Chondrocyte (in vitro differentiated cells): ENCODE measurements around the gene TRPM3. TPM values are rescaled to one million over a fixed set of nuclear protein-coding genes. Genes with fewer than 3 reads are reported as not detected.

Source experiments
- DNase-seq: peaks from one replicate; pipeline ENCODE4 v3.0.0; 2021; ENCODE audit warnings: mixed read lengths, low spot score
- H3K27ac Mint-ChIP-seq: one replicate; pipeline ENCODE4 v1.8.0; 2021; ENCODE audit warnings: mild to moderate bottlenecking, moderate library complexity, mixed read lengths; ENCODE audit not compliant: unreplicated experiment
- H3K27me3 Mint-ChIP-seq: 2 replicates; pipeline ENCODE4 v1.8.0; 2021; ENCODE audit warnings: low read depth, mixed read lengths
- H3K36me3 Mint-ChIP-seq: 2 replicates; pipeline ENCODE4 v1.8.0; 2021; ENCODE audit warnings: low read depth, mixed read lengths
- H3K4me1 Mint-ChIP-seq: 2 replicates; pipeline ENCODE4 v1.8.0; 2021; ENCODE audit warnings: low read depth, mild to moderate bottlenecking, mixed read lengths
- H3K4me3 Mint-ChIP-seq: one replicate; pipeline ENCODE4 v1.8.0; 2021; ENCODE audit warnings: mild to moderate bottlenecking, moderate library complexity, mixed read lengths; ENCODE audit not compliant: unreplicated experiment
- H3K9me3 Mint-ChIP-seq: 2 replicates; pipeline ENCODE4 v1.8.0; 2021; ENCODE audit warnings: low read depth, mixed read lengths
- total RNA-seq: library from RNA; stranded (reverse); gene quantifications from 3 replicates; pipeline ENCODE4 v1.2.1, GENCODE V29; 2021
- TF ChIP-seq, protein P1 (sequence below): fragments of 200-600 bp; sonication (generic); IDR thresholded peaks from 2 replicates; pipeline ENCODE4 v1.5.0; 2021; ENCODE audit warnings: antibody characterized with exemption, mild to moderate bottlenecking, moderate library complexity

Gene TRPM3
- total RNA-seq, 1 donor from 2014 or later = not detected

- H3K9me3 Mint-ChIP-seq = no peaks in the 10 kb centered on the region
- H3K27me3 Mint-ChIP-seq = peaks cover 17% of the 10 kb centered on the region
- no peaks in the 10 kb centered on the region for H3K4me1 Mint-ChIP-seq
- H3K36me3 Mint-ChIP-seq = no peaks in the 10 kb centered on the region
- TF ChIP-seq, protein P1, sequence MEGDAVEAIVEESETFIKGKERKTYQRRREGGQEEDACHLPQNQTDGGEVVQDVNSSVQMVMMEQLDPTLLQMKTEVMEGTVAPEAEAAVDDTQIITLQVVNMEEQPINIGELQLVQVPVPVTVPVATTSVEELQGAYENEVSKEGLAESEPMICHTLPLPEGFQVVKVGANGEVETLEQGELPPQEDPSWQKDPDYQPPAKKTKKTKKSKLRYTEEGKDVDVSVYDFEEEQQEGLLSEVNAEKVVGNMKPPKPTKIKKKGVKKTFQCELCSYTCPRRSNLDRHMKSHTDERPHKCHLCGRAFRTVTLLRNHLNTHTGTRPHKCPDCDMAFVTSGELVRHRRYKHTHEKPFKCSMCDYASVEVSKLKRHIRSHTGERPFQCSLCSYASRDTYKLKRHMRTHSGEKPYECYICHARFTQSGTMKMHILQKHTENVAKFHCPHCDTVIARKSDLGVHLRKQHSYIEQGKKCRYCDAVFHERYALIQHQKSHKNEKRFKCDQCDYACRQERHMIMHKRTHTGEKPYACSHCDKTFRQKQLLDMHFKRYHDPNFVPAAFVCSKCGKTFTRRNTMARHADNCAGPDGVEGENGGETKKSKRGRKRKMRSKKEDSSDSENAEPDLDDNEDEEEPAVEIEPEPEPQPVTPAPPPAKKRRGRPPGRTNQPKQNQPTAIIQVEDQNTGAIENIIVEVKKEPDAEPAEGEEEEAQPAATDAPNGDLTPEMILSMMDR = no peak
- no peak overlapping the region for H3K27ac Mint-ChIP-seq
- H3K4me3 Mint-ChIP-seq = no peak overlapping the region
- no peak for DNase-seq
Observed at GRCh38 chr9:70861376-70861775, 260.0 kb downstream of the TRPM3 start.

DNA sequence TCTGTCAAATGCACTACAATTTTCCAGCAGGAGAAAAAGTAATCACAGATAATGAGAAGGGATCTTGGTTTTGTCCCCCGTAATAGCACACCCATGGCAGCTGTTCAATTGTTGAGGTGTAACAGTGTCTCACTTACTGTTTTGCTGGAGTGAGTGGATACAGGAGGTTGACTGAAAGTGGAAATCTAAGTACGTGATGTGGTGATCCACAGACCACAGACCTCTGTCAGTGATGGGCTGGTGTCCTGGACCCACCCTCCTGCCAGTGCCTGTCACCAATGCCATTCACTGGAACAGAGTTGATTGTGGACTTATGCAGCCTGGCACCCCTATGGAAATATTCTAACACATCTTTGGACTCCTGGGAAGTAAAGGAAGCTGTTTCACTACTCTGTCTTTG, 261.7 kb downstream of the TRPM3 start:
- Mint-ChIP-seq H3K4me3 (no peak overlapping the region), H3K4me1 (no peaks in the 10 kb centered on the region), H3K27ac (no peak overlapping the region), H3K36me3 (no peaks in the 10 kb centered on the region), H3K9me3 (no peaks in the 10 kb centered on the region), H3K27me3 (peaks cover 17% of the 10 kb centered on the region)
- DNase-seq = no peak
- TF ChIP-seq, protein P1 = no peak

- no peaks in the 10 kb centered on the region for H3K4me1 Mint-ChIP-seq
- no peaks in the 10 kb centered on the region for H3K9me3 Mint-ChIP-seq
- no peaks in the 10 kb centered on the region for H3K36me3 Mint-ChIP-seq
Observed at GRCh38 chr9:70856411-70856810, 265.0 kb downstream of the TRPM3 start.

DNA sequence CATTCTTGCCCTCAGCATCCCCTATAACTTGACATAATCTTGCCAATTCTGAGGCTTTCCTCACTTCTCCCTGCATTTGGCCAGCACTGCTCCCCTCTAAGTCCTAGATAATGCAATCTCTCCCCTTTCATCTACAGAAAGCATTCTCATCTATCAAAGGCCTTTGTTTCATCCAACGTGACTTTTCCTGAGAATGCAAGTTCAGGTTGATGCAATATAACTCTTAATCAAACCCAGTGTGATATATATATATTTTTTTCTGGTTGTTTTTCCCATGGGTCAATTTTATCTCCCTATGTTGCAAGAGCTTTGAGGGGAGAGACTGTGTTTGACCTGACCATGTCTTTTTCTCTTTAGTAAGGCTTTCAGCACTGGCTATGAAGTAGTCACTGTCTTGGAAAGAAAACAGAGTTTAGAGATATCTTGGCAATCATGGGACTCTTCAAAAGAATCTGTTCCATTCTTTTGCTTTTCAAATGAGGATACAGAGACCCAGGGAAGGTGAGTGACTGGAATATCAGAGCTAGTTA, 268.6 kb downstream of the TRPM3 start:
- DNase-seq = no peak
- H3K4me3 Mint-ChIP-seq = no peak overlapping the region
- no peak overlapping the region for H3K27ac Mint-ChIP-seq
- no peaks in the 10 kb centered on the region for H3K36me3 Mint-ChIP-seq
- H3K9me3 Mint-ChIP-seq = peaks cover 5% of the 10 kb centered on the region
- H3K27me3 Mint-ChIP-seq = peaks cover 14% of the 10 kb centered on the region
- TF ChIP-seq, protein P1 = no peak
- no peaks in the 10 kb centered on the region for H3K4me1 Mint-ChIP-seq

More at GRCh38 chr9:70856411-70856810, 265.0 kb downstream of the TRPM3 start:
- Mint-ChIP-seq H3K4me3 (no peak overlapping the region), H3K27ac (no peak overlapping the region), H3K27me3 (peaks cover 22% of the 10 kb centered on the region)
- TF ChIP-seq, protein P1 = no peak
- no peak for DNase-seq

GRCh38 chr9:70840266-70840665, 281.2 kb downstream of the TRPM3 start:
- TF ChIP-seq, protein P1 = no peak
- no peak for DNase-seq
- Mint-ChIP-seq H3K27me3 (peaks cover 9% of the 10 kb centered on the region), H3K27ac (no peak overlapping the region), H3K4me3 (no peak overlapping the region), H3K9me3 (no peaks in the 10 kb centered on the region), H3K36me3 (no peaks in the 10 kb centered on the region), H3K4me1 (no peaks in the 10 kb centered on the region)
